ENCODE results near the gene TENT5C.
"Not testable (repeated sequence)": the region's sequence is repeated elsewhere in the genome, so short reads cannot be mapped to it uniquely, and the experiment has no call there.

TENT5C gene

GRCh38 chr1:117605774-117606648 is at the start of gene TENT5C:
Gene TENT5C (plus strand): TSS chr1:117606048. CDS start chr1:117622869, 16,821 bp downstream.
- peak; percentile 96 for DNase-seq (ENCODE audit: low read depth)

GRCh38 chr1:117556341-117556740 is 49.5 kb upstream of the TENT5C start:
- DNase-seq (ENCODE audit: low read depth), result no peak

GRCh38 chr1:117556976-117557375 is 48.9 kb upstream of the TENT5C start:
- DNase-seq (ENCODE audit: low read depth), result no peak

GRCh38 chr1:117558451-117558850 is 47.4 kb upstream of the TENT5C start:
- DNase-seq (ENCODE audit: low read depth), result not testable (repeated sequence)

GRCh38 chr1:117559139-117559538 is 46.7 kb upstream of the TENT5C start:
- no peak for DNase-seq (ENCODE audit: low read depth)

GRCh38 chr1:117559985-117560384 is 45.9 kb upstream of the TENT5C start:
- no peak for DNase-seq (ENCODE audit: low read depth)

GRCh38 chr1:117561071-117561470 is 44.8 kb upstream of the TENT5C start:
- DNase-seq (ENCODE audit: low read depth), result no peak

GRCh38 chr1:117561551-117561950 is 44.3 kb upstream of the TENT5C start:
- no peak for DNase-seq (ENCODE audit: low read depth)

- DNase-seq (ENCODE audit: low read depth), result no peak
These were observed 43.0 kb upstream of the TENT5C start for GRCh38 chr1:117562581-117563491.

- DNase-seq (ENCODE audit: low read depth), result no peak
These were observed 42.4 kb upstream of the TENT5C start for GRCh38 chr1:117563492-117563875.

- no peak for DNase-seq (ENCODE audit: low read depth)
These were observed 41.4 kb upstream of the TENT5C start for GRCh38 chr1:117564227-117565075.

GRCh38 chr1:117565076-117565556 is 40.7 kb upstream of the TENT5C start:
- no peak for DNase-seq (ENCODE audit: low read depth)

GRCh38 chr1:117565745-117566455 is 39.9 kb upstream of the TENT5C start:
- no peak for DNase-seq (ENCODE audit: low read depth)

- no peak for DNase-seq (ENCODE audit: low read depth)
These were observed 39.3 kb upstream of the TENT5C start for GRCh38 chr1:117566556-117566955.

- no peak for DNase-seq (ENCODE audit: low read depth)
These were observed 38.4 kb upstream of the TENT5C start for GRCh38 chr1:117567435-117567834.

- no peak for DNase-seq (ENCODE audit: low read depth)
These were observed 37.9 kb upstream of the TENT5C start for GRCh38 chr1:117567976-117568375.

GRCh38 chr1:117568999-117569398 is 36.8 kb upstream of the TENT5C start:
- no peak for DNase-seq (ENCODE audit: low read depth)

- DNase-seq (ENCODE audit: low read depth), result no peak
These were observed 36.0 kb upstream of the TENT5C start for GRCh38 chr1:117569856-117570255.

GRCh38 chr1:117570988-117571409 is 34.8 kb upstream of the TENT5C start:
- DNase-seq (ENCODE audit: low read depth), result no peak

- no peak for DNase-seq (ENCODE audit: low read depth)
These were observed 34.4 kb upstream of the TENT5C start for GRCh38 chr1:117571496-117571895.

GRCh38 chr1:117572546-117572945 is 33.3 kb upstream of the TENT5C start:
- DNase-seq (ENCODE audit: low read depth), result no peak
